GM15510 (cell line): ENCODE measurements around the gene CENPA.

Source experiments
- POLR2A ChIP-seq: IDR thresholded peaks from 3 replicates; pipeline ENCODE4 v1.6.1; 2011; ENCODE audit warnings: borderline replicate concordance; ENCODE audit not compliant: insufficient read length; ENCODE audit errors: extremely low read depth

The CENPA gene

DNA sequence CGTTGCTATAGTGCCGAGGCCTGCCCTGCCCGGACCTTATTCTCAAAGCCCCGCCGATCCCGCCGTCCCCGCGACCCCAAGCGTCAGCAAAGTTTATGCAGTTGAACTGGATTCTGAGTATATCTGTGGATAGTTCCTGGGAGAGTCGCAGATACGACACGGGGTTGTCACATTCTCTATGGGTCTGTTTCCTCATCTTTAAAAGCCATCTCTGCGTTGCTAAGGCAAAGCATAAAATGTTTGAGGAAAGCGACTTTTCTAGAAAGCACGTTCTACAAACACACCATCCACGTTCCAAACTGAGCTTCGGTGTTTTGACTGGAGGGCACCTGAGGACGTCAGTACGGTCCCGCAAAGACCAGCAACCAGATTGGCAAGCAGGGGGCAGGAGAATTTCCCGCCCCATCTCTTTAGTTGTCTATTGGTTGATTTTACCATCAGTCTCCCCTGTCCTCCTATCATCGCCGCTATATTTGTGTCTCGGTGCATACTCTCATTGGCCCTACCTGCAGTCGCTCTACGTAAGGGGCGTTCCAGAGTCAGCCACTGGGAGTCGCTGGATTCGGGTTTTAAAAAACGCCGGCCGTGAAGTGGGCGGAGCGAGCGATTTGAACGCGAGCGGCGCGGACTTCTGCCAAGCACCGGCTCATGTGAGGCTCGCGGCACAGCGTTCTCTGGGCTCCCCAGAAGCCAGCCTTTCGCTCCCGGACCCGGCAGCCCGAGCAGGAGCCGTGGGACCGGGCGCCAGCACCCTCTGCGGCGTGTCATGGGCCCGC, at the start of gene CENPA:
Gene CENPA (plus strand): TSS at position 626 of the 776 bp plus-strand sequence. CDS start 141 bp downstream, at position 767.
- TF ChIP-seq POLR2A = peak; percentile 84

DNA sequence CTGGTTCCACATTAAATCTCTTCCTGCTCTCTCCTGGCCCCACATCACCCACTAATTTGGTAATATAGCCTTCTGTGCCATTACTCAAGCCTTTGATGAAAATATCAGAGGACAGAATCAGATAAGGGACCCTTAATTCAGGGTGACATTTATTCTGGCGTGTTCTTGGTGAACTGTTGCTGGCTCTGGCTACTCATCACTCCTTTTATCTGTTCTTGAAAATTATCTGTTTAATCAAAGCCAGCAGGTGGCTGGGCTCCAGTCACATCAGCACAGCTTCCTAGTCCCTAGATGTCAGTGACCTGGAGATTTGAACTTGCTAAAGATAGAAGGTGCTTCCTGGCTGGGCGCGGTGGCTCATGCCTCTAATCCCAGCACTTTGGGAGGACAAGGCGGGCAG, 48.6 kb upstream of the CENPA start:
- TF ChIP-seq POLR2A = no peak

DNA sequence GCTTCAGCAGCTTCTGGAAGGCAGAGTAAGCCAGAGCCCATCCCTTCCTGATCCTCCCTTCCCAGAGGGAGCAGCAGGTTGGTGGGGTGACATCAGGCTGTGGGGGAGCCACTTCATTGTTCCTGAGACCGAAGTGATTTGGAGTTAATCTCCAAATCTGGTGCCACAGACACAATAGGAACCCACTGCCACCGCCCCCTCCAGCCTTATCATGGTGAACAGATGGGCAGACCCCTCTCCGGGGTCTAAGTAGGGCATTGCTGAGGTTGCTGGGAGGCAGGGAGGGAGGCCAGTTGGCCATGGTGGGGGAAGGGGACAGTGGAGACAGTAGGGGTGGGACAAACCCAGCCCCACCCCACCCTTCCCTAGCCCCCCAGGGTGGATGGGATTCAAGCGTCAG, 47.4 kb upstream of the CENPA start:
- no peak for TF ChIP-seq POLR2A

DNA sequence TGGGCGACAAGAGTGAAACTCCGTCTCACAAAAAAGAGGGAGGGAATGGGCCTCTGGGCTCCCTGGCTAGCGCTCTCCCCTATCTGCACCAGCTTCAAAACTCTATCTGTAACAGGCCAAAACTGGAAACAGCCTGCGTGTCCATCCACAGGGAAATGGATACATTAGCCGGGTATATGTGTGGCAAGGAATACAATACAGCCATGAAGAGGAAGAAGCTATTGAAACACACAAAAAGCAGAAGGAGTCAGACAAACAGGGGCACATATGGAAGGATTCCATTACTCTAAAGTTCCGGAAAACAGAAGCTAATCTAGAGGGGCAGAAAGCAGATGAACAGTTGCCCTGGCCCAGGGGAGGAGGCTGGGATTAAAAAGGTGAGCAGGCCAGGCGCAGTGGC, 46.3 kb upstream of the CENPA start:
- no peak for TF ChIP-seq POLR2A

DNA sequence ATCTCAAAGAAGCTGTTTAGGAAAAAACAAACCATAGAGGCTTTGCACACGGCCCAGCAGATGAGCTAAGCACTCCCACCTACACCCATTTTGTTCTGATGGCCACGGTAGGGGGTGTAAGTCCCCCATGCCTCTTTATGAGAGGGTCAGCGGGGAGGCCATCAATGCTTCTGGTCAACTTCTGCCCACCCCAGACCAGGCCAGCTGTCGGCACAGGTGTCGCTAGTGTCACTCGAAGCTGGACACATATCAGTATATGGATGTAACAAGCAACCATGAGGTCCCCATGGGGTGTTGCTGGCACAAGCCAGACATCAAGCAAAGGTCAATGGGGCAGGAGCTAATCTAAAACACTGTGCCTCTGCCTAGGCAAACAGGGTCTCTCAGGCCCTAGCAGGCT, 45.5 kb upstream of the CENPA start:
- TF ChIP-seq POLR2A = no peak

DNA sequence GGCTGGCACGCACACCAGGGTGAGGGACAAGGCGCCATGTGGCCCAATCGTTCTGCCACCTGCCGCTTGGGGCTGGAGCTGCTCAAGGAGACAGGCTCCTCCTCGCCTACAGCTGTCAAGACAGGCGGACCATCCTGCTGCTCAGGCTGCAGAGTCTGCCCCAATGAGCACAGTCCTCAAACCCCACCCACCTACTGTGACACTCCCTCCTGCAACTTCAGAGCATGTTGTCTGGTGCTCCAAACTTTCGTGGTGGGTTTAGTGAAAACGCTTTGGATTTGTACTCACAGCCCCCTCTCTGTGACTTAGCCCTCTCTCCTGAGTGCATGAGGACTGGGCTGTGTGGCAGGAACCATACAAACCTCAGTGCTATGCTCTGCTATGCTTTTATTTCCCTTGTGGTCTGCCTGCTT, 45.0 kb upstream of the CENPA start:
- TF ChIP-seq POLR2A = no peak

DNA sequence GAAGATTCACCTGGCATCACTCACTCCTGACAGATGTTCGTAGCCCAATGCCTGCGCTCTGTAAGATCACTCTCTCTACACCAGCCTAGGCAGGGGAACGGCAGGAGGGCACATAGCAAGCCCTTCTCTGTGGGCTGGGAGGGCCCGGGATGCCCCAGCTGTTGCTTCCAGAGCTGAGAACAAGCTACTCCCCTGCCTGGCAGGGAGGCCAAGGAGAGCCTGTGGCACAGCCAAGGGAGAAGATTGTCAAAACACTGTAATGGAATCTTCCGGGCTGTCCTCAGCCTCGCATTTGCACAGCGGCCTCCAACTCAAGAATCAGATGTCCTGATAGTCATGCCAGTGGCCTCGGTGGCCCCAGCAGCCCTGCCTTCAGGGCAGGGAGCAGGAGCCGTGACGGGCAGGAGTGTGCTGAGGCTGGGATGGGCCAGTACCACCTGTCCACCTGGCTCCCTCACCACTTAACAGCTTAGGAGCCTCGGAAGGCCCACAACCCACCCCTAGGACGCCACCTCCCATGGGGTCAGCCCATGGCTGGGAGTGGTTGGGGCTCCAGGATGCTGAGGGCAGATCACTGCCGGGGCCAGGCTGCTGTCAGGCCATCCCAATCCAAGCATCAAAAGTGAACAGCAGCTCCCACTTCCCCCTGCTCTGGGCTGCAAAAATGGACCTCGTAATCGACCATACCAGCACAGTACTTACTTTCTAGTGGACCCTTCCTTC, 43.6 kb upstream of the CENPA start:
- TF ChIP-seq POLR2A = no peak

DNA sequence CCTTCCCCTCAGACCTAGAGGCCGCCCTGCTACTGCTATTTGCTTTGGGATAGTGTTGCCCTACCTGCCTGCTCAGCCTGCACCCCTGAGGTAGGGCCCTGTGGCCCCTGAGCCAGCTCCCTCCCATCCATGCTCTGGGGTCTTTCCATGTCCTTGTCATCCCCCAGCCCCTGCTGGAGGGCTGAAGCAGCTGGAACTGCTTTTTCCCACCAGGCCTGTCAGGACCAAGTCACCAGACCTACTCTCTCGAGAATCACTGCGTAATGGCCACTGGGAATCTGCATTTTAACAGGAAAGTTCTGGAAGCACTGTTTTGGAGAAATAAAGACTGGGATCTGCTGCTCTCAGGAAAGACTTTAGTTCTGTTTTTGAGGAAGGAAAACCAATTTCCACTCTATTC, 42.0 kb upstream of the CENPA start:
- TF ChIP-seq POLR2A = no peak

DNA sequence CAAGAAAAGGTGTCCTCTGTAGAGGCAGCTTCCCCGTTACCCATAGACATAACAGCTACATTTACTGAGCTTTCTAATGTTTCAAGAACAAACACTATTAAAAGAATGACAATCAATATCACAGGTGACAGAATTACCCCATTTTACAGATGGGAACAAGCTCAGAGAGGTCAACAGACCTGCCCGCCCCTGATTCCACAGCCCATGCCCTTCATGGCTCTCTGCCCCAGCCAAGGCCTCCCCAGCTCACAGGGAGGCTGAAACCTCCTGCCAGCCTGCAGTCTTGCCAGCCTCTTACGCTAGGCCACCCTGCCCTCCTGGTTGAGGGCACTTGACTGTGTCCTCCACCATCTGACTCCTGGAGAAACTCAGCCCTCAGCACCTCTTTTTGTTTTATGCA, 40.9 kb upstream of the CENPA start:
- TF ChIP-seq POLR2A = no peak

DNA sequence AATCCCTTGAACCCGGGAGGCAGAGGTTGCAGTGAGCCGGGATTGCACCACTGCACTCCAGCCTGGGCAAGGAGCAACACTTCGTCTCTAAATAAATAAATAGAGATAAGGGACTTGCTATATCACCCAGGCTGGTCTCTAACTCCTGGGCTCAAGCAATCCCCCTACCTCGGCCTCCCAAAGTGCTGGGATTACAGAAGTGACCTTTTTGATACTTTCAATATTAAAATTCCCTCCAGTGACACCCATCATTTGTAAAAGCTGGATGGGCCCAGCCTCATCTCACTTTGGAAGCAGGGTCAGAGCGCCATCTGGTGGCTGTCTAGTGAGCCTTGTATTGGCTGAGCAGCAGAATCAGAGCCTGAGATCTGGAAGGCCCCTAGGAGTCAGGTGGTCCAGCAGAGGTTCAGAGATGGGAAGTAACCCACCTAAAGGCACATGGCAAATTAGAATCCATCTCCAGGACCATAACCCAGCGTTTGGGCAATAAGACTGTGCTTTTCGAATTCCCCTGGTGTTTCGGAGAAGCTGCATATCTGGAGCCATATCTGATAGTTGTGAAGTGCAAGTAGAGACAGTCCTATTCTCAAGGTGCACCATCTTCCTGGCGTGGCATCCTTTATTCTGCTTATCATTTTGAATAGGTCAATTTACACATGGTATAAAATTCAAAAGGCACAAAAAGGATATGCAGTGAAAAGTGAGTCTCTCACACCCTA, 40.1 kb upstream of the CENPA start:
- no peak for TF ChIP-seq POLR2A

DNA sequence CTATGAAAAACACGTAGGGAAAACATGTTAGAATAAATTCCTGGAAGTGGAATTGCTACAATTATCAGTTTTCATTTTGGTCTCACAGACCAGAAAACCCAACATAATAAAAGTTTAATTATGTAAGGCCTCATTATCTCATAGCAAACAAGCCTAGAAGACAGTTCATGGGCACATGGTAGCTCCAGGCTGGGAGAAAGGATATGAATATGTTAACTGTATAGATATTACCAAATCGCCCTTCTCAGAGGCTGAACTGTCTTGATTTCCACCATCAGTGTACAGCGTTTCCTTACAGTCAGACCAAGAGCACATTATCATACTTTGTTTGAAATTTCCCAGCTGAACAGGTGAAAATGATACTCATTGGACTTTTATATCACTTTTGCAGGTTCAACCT, 38.9 kb upstream of the CENPA start:
- TF ChIP-seq POLR2A = no peak

DNA sequence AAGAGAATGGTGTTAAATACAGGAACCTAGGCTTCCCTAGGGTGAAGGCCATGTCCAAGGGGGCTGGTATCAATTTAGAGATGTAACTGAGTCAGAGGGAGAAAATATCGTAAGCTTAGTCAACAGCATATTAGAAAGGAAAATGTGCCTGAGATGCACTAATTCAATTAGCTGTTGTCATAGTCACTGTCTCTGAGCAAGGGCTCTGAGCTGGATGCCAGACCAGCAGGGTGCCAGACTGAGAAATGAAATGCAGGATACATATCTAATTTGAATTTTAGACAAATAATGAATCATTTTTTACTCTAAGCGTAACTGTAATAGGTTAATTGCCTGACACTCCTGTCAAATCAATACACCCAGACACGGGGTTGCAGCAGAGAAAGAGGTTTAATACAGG, 33.2 kb upstream of the CENPA start:
- no peak for TF ChIP-seq POLR2A

DNA sequence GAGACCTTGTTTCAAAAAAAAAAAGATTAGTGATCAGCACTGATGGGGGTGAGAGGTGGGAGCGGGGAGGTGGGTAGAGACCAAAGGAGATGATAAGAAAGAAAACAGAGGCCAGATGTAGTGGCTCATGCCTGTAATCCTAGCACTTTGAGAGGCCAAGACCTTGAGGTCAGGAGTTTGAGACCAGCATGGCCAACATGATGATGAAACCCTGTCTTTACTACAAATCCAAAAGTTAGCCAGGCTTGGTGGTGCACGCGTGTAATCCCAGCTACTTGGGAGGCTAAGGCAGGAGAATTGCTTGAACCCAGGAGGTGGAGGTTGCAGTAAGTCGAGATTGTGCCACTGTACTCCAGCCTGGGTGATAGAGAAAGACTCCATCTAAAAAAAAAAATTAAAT, 31.3 kb upstream of the CENPA start:
- no peak for TF ChIP-seq POLR2A

DNA sequence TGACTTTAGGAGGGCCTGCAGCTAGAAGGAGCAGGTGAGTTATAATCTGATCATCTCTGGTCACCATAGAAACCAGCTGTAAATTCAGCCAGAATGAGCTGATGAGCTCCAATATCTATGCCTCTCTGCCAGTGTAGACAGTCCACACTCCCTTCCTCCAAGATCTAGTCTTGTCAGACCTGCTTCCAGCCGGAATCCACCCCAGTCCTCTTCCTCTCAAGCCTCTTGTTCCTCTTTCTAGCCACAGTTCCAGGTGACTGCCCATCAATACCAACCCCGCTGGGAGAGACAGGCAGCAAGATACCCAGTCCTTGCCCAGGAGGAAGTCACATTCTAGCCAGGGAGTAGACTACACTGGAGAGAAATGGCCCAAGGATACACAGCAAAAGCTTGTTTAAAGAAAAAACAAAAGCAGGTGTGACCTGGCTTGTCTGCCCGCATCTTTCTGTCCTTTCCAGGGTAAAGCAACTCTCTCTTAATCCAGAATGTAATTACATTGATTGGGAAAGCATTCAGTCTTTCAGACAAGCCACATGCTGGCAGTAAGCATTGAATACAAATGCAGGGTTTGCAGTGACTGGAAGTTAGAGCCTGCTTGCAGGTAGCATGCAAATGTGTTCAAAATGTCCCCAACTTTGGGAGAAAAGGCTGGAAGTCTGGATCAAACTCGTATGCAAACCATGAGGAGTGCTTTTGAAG, 30.7 kb upstream of the CENPA start:
- TF ChIP-seq POLR2A = no peak

DNA sequence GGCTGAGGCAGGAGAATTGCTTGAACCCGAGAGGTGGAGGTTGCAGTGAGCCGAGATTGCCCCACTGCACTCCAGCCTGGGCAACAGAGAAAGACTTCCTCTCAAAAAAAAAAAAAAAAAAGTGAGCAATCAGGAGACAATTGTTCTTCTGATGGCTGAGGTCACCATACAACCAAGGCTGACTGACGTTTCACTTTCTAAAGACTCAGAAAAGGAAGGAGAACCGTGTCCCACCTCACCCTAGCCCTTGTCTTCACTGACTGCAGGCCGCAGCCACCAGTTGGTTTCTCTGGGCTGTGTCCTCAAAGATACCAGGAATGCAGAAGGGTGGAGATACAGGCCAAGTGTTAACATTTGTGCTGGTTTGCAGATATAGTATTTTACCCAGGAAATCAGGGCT, 29.5 kb upstream of the CENPA start:
- no peak for TF ChIP-seq POLR2A
